HG02970 (cell line): ENCODE data around the gene MAP2K3.

Experiments used
- ATAC-seq: cut with Tn5 transposase; IDR thresholded peaks from one replicate; pipeline ENCODE4 v1.9.1; 2021; ENCODE audit warnings: mild to moderate bottlenecking, moderate library complexity, moderate number of reproducible peaks; ENCODE audit not compliant: unreplicated experiment, low FRiP score

The MAP2K3 gene

DNA sequence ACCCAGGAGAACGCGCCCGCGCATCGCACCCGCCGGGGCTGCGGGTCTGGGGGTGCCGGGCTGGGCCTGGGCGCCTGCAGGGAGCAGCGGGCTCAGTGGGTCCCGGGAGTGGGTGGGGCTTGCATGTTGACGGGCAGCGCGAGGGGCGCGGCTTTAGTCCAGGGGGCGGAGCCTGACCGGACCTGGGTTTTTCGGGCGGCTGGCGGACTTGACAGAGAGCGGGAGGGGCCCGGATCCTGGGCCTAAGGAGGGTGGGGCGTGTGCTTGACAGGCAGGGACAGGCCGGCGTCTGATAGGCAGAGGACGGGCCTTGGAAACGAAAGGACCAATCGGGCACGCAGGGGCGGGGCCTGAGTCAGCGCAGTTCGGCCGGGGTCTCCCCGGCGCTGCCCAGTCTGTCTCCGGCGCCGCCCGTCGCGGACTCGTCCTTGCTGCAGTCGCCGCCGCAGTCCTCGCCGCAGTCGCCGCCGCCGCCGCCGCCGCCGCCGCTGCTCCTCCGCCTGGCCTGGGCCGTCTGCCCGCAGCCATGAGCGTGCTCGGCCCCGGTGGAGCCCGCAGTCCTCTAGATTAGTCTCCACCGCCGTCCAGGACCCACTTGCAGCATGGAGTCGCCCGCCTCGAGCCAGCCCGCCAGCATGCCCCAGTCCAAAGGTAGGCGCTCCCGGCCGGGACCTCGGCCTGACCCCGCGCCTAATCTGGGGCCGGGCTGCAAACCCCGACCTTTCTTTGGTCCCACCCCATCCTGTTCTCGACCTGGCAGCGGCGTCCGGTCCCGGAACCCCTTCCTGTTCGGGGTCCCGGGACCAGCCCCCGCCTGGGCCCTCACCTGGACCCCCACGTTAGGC is at the start of gene MAP2K3:
Gene MAP2K3, plus strand, starts transcription at position 393 of the 845 bp plus-strand sequence. Its CDS starts 210 bp downstream, at position 603.
- peak; percentile 75 for ATAC-seq

DNA sequence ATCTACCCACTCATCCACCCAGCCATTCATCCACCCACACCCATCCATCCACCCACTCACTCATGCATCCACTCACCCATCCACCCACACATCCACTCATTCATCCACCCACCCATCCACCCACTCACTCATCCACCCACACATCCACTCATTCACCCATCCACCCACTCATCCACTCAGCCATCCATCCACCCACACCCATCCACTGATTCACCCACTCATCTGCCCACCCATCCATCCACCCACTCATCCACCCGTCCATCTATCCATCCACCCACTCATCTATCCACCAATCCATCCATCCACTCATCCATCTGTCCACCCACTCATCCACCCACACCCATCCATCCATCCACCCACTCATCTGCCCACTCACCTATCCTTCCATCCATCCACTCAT is 48.6 kb upstream of the MAP2K3 start:
- no peak for ATAC-seq

DNA sequence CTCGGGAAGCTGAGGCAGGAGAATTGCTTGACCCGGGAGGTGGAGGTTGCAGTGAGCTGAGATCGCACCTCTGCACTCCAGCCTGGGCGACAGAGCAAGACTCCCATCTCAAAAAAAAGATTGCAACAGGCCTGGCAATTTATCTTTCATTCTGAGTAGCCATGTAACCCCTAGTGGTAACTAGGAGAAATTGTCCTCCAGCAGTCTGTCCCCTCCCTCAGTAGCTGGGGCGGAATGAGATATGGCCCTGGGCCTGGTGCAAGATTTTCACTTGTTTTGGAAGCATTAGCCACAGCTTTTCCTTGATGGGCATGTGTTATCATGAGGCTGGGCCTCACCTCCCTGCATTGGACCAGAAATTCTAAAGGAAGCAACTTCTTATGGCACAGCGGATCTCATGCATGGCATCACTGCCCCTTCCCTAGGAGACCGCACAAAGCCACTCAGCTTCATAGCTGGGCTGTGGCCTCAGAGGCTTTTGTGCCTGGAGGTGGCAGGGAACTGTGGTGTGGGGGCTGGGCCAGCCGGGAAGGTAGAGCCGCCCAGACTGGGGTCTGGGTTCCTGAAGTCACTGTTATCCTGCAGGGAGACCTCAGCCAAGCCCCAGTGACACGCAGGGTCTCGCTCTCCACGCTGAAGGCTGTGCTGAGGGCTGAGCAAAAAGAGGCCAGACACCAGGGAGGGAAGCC is 44.7 kb upstream of the MAP2K3 start:
- no peak for ATAC-seq

DNA sequence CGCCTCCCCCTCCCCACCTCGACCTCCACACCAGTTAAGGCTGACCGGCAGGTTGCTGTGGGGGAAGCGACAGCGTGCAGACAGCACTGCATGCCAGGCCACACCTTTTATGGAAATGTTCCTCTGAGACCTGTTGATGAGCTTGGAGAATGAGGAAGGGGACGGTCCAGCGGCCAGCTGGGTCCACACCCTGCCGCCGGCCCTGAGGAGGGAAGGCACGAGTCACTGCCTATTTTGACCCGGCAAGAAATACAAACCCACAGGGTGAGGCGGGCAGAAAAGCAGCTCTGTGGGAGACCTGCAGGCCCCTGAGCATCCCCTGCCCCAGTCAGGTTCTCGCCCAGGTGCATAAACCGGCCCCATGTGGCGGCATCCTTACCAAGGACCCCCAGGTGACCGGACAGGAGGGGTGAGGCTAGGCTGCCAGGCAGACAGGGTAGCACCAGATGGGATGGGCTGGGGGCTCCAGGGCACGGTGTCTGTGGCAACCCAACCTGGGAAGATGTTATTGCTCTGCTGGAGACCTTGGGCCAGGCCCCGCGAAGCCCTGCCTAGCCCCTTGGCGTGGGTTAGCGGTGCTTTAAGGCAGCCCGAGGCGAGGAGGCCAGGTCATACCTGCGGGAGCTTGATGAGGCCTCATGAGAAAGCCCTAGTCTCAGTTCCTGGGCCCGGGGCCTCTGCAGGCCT is 44.0 kb upstream of the MAP2K3 start:
- no peak for ATAC-seq

DNA sequence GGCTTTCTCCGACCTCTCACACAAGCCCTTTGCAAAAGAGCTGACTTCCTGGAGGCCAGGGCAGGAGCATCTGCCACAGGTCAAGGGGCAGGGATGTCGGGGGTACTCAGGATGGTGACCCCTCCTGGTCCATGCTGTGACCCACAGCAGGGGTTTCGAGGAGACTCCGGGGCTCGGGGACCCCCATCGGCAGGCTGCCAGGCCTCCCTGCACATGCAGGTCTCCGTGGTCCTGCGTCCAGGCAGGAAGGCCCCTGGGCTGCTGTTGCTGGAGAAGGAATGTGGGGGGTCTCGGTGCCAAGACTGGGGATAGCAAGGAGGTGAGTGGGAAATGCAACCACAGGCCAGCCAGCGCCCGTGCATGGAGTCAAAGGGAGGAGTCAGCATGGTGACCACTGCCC is 42.9 kb upstream of the MAP2K3 start:
- no peak for ATAC-seq

DNA sequence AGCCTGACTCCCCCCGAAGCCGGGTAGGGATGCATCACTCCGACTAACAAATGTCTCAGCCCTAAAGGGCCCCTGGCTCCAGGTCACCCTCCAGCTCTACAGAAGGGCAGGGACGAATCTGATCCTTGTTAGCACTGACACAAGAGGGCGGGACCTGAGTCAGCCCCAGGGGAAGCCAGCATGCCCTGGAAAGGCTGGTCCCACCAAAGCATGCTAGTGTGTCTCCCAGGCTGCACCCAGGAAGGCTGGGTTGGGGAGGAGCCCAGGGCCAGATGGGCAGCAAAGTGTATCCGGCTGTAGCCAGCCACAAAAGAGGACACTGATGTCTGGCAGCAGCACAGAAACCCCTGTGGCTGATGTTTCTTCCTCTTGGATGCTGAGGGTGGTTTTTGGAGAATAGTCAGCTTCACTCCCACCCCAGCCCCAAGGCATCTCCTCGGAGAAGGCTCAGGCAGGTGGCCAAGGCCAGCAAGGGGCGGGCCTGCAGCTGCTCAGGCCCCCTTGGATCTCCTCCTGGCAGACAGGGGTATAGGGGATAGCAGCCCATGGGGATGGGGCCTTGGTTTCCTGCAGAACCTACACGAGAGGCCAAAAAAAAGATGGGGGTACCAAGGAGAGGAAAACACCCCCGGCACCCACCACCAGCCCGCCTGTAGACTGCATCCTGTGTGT is 42.3 kb upstream of the MAP2K3 start:
- no peak for ATAC-seq

DNA sequence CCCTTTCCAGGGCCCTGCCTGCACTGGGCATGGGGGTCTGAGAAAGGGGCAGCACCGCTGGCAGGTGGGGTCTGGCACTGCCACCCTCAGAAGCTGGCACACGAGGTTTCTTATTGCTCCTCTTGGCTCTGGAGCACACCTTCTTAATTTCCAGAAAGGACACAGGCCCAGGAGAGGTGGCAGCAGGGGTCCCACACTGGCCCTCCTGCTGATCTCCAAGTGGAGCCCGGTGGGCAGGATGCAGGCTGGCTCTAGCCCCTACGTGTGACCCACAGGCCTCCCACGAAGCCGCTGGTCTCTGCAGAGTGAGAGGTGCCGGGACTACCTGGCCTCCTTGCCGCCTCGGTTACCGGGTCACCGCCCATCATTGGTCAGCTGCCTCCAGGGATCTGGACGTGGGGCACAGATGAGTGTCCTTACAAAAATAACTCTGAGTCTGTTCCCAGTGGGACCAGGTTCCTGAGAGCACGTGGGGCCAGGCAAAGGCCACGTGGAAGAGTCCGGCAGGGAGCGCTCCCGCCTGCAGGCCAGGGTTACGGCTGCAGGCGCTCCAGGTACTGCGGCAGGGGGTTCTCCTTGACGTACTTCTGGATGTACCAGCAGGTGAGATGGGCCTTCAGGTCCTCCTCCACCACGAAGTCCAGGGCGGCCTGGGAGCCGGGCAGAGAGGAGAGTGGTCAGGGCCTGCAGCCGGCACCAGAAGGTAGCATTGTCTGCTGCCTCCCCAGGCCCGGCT is 41.6 kb upstream of the MAP2K3 start:
- ATAC-seq = no peak

DNA sequence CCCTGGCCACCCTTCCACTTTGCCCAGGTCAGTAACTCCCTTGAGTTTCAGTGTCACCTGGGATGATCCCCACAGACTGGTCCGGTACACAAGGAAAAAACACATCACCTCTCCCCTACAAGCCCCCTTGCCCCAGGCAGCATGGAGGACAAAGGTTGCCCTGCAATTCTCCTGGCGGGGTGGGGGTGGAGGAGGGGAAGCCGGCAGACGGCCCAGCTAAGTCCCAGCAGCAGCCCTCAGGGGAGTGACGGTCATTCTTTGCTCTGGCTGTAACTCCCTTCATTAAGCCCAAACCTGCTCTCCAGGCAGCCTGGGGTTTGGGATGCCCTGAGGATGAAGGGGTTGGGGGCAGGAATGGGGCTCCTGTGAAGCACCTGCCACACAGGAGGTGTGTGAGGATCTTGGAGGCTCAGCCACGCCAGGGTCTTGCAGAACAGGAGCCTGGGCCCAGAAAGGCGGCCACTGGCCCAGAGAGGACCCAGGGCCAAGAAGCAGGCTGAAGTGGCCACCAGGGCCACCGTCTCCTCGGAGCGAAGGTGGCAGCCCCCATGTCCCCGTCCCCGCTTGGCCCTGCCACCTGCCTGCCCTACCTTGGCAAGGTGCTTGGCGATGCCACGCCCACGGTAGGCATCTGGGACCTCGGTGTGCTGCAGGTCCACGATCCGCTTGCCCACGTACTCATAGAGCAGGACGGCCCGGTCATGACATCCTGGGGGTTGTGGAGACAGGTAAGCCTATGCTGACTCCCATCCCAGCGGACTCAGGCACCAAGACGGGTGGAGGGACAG is 40.8 kb upstream of the MAP2K3 start:
- ATAC-seq = no peak

DNA sequence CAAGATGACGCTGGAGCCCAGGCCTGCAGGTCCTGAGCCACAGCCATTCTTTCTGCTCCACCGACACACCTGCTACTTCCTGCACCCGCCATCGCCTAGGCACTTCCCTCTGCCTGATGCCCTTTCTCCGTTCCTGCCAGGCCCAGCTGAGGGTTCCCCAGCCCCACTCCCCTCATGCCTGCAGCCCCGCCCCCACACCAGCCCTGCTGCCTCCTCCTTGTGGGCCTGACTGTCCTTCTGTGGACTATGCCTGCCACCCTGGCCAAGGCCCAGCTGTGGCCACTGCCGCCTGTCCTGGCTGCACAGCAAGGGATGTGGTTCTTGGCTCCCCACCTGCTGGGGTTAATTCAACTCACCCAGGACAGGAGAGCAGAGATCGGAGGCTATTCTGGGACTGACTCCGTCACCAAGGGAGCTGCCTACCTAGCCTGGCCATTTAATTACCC is 38.8 kb upstream of the MAP2K3 start:
- no peak for ATAC-seq

DNA sequence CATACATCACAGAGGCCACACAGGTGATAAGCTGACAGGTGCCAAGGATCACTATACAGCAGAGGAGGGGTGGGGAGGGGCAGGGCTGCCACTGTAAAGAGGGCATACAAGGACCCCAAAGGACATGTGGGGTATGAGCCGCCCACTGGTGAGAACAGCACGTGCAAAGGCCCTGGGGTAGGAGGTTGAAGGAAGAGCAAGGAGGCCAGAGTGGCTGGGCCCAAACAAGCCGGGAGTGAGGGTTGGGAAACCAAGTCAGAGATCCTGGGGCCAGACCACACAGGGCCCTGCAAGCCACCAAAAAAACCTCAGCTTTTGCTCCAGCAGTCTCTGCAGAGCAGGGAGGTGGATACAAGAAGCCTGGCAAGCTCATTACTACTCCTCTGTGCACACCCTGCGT is 37.8 kb upstream of the MAP2K3 start:
- ATAC-seq = no peak

DNA sequence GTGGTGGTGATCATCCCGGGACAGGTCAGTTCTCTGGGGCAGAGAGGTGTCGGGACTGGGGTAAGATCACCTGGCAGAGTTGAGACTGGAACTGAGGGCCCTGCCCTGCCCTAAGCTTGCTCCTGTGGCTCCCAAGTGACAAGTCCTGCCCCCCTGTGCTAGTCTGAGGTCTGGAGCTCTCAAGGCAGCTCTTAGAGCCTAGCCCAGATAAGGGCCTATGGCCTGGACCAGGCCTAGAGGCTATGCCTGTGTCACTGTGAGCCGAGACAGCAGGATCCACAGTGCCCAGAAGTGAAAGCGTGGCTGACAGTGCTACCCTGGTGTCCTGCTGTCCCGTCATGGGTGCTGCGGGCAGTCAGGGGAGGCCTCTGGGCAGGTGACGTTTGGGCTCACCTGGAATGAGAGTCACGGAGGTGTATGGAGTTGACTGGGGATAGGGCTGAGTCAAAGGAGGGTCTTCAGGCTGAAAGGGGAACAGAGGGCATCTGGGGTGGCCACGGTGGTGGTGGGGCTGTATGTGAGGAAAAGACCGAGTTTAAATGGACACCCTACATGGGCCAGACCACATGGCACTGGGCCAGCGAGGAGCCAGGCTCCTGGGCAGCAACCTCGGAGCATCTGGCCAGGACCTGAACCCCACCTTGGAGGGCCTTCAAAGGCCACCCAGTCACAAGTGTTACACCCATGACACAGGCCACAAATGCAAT is 36.8 kb upstream of the MAP2K3 start:
- ATAC-seq = no peak

DNA sequence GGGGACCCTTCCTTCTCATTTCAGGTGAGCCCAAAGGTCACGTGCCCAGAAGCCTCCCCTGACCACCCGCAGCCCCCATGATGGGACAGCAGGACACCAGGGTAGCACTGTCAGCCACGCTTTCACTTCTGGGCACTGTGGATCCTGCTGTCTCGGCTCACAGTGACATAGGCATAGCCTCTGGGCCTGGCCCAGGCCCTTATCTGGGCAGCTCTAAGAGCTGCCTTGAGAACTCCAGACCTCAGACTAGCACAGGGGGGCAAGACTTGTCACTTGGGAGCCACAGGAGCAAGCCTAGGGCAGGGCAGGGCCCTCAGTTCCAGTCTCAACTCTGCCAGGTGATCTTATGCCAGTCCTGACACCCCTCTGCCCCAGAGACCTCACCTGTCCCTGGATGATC is 36.0 kb upstream of the MAP2K3 start:
- ATAC-seq = no peak

DNA sequence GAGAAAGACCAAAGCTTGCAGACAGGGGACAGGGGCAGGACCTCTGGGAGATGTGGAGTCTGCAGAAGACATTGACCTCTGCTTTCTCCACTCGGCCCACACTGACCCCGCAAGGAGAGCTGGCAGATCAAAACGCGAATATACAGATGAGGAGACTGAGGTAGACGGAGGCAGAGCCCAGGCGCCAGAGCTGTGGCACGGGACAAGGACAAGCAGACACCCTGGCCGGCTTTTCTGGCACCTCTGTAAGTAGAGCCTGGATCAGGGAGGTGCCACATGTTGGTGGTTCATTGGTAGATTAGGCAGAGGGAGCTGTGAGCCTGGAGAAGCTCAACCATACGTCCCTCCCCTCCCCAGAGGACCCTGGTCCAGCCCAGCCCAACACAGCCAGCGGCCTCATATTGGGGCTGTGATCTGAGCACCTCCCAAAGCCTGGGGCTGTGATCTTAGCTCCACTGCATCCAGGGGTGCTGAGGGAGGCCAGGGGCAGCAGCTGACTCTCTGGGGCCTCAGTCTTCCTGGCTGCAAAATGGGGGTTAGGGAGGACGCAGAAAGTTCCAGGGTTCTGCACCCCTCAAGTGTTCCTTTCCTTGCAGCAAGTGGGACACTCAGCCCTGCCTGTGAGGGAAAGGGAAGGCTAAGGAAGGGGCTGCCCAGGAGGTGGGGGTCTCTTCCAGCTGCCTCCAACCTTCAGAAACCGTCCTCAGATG is 35.3 kb upstream of the MAP2K3 start:
- no peak for ATAC-seq

DNA sequence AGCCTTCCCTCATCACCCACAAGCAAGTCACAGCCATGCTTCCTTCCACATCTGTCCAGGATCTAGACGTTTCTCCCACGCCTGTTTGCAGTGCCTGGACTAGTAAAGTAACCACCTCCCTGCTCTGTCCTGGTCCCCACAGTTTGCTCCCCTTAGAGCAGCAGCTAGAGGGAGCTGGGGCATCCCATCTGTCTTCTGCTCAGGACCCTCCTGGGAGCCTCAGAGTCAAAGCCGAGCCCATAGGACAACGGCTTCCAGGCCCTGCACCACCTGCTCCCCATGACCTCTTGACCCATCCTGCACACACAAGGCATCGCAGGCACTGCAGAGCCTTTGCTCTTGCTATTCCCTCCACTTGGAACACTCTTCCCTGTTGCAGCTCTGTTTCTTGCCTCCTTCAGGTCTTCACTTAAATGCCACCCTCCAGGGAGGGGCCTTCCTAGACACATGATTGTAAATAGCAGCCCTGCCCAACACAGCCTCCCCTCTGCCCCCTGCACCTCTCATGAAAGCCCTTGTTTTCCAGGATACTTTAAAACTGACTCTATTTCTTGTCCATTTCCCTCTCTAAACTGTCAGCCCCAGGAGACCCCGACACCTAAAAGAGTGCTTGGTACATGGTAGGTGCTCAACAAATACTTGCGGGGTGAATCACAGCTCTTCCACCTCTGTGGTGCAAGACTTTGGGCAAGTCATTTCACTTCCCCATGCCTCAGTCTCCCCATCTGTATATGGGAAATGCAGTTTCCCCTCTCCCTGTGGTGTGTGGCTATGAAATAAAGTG is 34.4 kb upstream of the MAP2K3 start:
- ATAC-seq = no peak

DNA sequence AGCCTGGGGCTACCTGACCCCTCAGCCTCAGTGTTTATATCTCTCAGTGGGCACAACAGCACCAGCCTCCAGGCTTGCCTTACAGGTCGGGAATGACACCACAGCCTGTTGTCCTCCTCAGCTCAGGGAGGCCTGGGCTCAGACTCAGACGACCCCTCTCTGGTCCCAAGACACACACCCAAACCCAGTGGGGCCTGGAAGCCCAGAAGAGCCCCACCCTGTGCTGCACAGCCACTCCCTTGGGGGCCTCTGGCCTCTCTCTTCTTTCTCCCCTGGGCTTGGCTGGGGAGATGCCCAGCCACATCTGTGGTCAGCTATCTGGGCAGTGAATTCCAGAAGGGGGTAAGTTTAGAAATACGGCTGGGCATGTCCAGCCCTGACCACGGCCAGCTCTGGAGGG is 33.7 kb upstream of the MAP2K3 start:
- ATAC-seq = no peak

DNA sequence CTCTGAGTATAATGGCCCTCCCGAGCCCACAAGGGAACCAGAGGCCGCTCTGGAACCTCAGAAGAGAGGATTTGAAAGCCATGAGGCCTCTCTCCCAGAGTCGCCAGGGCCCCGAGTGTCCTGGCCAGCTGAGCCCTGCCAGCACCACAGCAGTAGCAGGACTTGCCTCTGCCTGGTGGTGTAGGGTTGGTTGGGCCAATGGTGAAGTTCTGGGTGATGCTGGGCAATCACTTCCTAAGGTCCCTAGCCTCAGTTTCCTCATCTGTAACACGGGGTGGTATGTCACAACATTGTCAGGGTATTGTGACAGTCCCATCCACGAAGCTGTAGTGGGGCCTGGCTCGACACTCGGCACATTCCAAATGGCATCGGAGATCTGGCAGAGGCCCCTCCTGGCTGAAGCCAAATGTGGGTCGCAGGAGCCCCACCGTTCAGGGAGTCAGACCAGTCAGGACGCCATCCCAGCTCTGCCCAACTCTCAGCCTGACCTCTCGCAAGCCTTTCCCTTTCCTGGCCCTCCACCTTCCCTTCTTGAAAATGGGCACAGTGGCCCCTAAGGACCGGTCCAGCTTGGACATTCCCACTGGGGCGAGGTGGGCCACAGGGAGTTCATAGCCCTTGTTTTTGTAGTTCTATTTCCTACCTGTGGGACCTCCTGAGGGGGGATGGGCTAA is 33.0 kb upstream of the MAP2K3 start:
- no peak for ATAC-seq

DNA sequence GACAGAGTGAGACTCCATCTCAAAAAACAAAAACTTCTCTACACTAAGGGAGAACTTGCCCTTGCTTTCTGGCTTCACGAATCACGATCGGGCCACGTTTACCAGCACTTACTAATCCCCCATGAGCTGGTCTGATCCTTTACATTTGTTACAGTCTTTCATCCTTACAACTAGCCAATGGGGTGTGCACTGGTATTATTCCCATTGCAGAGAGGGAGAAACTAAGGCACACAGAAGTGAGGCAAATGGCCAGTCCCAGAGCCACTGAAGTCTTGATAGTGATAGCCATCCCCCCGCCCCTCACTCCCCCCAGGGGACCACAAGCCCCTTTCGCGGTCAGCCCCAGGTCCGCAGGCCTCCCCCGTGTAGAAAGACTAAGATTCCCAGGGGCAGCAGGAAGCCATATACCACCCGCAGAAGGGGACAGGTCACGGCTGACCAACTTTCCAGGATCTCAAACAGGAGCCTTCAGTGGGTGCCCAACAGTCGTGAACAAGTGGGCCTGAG is 32.2 kb upstream of the MAP2K3 start:
- no peak for ATAC-seq
